ENCODE results near the gene KCNT1. TPM values are rescaled to one million over a fixed set of nuclear protein-coding genes. Genes with fewer than 3 reads are reported as not detected.

KCNT1 gene
- total RNA-seq, 2 experiments from 2014 or later, result 0.08 TPM; not detected in 1

DNA sequence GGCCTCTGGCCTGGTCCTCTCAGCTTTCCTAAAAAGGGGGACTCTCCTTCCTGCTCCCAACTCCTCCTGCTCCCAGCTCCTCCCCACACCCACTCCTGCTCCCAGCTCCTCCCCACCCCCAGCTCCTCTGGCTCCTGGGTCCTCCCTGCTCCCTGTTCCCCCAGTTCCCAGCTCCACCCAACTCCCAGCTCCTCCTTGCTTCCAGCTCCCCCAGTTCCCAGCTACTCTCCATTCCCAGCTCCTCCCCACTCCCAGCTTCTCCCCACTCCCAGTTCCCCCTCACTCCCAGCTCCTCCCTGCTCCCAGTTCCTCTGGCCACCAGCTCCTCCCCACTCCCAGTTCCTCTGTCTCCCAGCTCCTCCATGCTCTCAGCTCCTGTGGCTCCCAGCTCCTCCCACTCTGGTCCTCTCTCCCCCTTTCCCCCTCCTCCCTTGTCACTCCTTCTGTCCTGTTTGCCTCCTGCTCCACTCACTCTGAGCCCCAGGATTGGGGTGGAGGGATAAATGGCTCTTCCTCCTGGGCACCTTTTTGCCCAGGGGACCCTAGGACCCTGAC is 75.7 kb downstream of the KCNT1 start:
- CTCF ChIA-PET, result no interaction called here

DNA sequence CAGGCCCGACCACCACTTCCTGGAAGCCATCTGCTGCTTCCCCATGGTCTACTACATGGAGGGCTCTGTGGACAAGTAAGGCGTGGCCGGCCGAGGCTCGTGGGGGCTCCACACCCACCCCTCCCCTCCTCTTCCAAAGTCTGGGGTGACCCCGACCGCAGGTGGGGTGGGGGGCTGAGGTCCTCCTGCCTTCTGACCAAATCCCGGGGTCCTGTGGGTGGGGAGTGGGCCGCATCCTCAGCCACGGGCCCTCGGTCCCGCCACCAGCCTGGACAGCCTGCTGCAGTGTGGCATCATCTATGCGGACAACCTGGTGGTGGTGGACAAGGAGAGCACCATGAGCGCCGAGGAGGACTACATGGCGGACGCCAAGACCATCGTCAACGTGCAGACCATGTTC is 76.4 kb downstream of the KCNT1 start:
- DNase-seq, result no peak
- Mint-ChIP-seq H3K27ac (no peak overlapping the region), H3K4me3 (no peak overlapping the region), H3K27me3 (no peaks in the 10 kb centered on the region), H3K36me3 (ENCODE audit: low read depth) (no peaks in the 10 kb centered on the region), H3K9me3 (no peaks in the 10 kb centered on the region), H3K4me1 (no peaks in the 10 kb centered on the region)
- CTCF ChIA-PET, result no interaction called here
- POLR2A ChIA-PET, result no interaction called here

More for the DNA sequence above, 75.7 kb downstream of the KCNT1 start:
- Mint-ChIP-seq H3K36me3 (ENCODE audit: low read depth) (no peaks in the 10 kb centered on the region), H3K27ac (no peak overlapping the region), H3K4me3 (no peak overlapping the region), H3K27me3 (no peaks in the 10 kb centered on the region), H3K9me3 (no peaks in the 10 kb centered on the region), H3K4me1 (no peaks in the 10 kb centered on the region)
- POLR2A ChIA-PET, result no interaction called here
- no peak for DNase-seq

DNA sequence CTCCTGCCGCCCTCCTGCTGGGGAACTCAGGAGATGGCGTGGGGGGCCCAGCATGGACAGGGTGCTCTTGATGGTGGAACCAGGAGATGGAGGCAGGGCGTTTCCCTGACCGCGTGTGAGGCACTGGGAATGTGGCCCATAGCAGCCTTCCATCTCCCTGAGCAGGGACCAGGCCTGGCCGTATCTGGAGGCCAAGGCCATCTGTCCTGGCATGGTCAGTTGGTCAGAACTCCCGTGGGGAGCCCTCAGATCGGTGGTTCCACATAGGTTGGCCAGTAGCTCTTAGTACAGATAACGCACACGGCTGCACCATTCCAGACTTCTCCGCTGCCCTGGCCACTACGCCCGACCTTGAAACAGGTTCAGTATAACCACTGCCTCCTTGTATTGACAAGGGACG is 77.6 kb downstream of the KCNT1 start:
- ChIA-PET POLR2A (no interaction called here), CTCF (no interaction called here)
- Mint-ChIP-seq H3K4me1 (no peaks in the 10 kb centered on the region), H3K36me3 (ENCODE audit: low read depth) (no peaks in the 10 kb centered on the region), H3K27me3 (no peaks in the 10 kb centered on the region), H3K4me3 (no peak overlapping the region), H3K9me3 (no peaks in the 10 kb centered on the region), H3K27ac (no peak overlapping the region)
- DNase-seq, result no peak

DNA sequence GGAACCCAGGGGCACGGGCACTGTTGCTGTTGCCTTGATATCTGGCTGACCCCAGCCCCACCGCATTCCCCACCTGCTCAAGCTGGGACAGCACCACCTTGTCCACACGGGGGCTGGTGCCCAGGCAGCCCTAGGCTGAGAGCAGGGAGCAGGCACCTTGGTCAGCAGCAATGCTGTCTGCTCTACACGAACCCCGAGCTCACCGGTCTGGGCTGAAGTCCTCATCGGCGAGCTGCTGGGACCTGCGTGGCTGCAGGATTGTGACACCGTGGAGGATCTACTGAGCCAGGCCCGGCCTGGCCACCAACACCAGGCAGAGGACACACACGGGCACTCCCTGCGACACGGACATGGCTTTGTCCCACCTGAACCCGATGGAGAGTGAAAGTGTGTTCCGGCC is 78.1 kb downstream of the KCNT1 start:
- POLR2A ChIA-PET, result no interaction called here
- Mint-ChIP-seq H3K27ac (no peak overlapping the region), H3K9me3 (no peaks in the 10 kb centered on the region), H3K36me3 (ENCODE audit: low read depth) (no peaks in the 10 kb centered on the region), H3K4me1 (no peaks in the 10 kb centered on the region), H3K27me3 (no peaks in the 10 kb centered on the region), H3K4me3 (no peak overlapping the region)
- DNase-seq, result no peak
- CTCF ChIA-PET, result no interaction called here

DNA sequence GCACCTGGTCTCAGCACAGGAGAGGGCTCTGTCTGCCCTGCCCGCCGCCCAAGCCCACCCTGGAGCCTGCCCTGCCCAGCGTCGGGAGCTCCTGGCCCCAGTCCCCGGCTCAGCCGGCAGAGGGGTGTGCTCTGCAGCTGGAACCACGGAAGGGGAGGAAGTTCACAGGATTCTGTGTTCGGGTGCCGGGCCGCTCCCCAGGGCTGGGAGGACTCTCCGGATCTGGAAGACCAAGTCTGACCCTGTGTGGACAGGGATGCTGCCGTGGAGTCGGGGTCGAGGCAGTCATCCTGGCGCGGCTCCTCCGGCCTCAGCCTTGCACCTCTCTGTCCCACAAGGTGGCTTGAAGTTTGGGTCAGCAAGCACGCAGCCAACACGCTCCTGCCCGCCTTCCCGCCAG is 78.6 kb downstream of the KCNT1 start:
- POLR2A ChIA-PET, result no interaction called here
- no peak overlapping the region for H3K4me3 Mint-ChIP-seq
- DNase-seq, result no peak
- CTCF ChIA-PET, result no interaction called here
- H3K27ac Mint-ChIP-seq, result no peak overlapping the region
- H3K27me3 Mint-ChIP-seq, result no peaks in the 10 kb centered on the region
- no peaks in the 10 kb centered on the region for H3K4me1 Mint-ChIP-seq
- H3K36me3 Mint-ChIP-seq (ENCODE audit: low read depth), result no peaks in the 10 kb centered on the region
- H3K9me3 Mint-ChIP-seq, result no peaks in the 10 kb centered on the region

DNA sequence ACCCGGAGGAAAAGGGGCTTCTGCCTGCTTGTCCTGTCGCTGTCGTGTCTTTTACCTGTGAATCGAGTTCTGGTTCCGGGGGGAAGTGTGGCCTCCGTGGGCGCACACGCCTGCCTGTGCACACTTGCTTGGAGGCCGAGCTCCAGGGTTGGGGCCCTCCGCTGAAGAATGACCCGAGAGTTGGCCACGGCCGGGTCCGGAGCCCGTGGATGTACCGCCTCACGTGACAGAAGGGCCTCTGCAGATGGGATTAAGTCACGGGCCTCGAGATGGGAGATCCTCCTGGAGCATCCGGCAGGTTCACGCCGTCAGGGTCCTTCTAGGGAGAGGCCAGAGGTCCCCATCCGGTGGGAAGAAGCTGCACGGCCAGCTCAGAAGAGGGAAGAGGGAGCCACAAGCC is 81.0 kb downstream of the KCNT1 start:
- H3K4me3 Mint-ChIP-seq, result no peak overlapping the region

DNA sequence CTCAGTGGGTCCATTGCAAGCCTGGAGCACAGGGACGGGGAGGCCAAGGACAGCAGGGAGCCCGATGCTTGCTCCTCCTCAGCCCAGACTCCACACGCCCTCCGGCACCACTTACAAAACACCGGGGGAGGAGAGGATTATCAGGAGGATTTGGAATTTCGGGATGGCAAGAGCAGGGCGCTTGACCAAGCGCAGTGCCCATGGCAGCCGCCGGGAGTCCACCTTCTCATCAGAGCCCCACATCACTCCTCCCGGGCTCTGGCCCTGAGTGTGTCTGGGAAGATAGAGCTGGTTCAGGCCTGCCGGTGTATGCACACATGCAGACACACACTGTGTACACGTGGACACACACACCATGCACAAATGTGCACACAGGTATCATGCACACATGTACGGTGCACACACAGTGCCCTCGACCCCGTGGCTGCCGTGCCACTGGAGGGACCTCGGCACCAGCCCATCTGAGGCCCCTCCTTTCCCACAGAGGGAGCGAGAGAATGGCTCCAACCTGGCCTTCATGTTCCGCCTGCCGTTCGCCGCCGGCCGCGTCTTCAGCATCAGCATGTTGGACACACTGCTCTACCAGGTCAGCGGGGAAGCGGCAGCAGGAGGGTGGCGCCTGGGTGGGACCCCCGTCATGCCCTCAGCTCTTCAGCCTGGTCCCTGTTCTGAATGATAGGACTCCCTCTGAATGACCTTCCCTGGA is 81.7 kb downstream of the KCNT1 start:
- no peak overlapping the region for H3K27ac Mint-ChIP-seq
- no peak overlapping the region for H3K4me3 Mint-ChIP-seq
- H3K4me1 Mint-ChIP-seq, result no peaks in the 10 kb centered on the region
- H3K36me3 Mint-ChIP-seq (ENCODE audit: low read depth), result no peaks in the 10 kb centered on the region
- no peaks in the 10 kb centered on the region for H3K27me3 Mint-ChIP-seq
- no peak for DNase-seq
- POLR2A ChIA-PET, result no interaction called here
- H3K9me3 Mint-ChIP-seq, result no peaks in the 10 kb centered on the region
- CTCF ChIA-PET, result no interaction called here

More for the DNA sequence above, 81.0 kb downstream of the KCNT1 start:
- POLR2A ChIA-PET, result no interaction called here
- H3K36me3 Mint-ChIP-seq (ENCODE audit: low read depth), result no peaks in the 10 kb centered on the region
- no peaks in the 10 kb centered on the region for H3K27me3 Mint-ChIP-seq
- H3K4me1 Mint-ChIP-seq, result no peaks in the 10 kb centered on the region
- H3K27ac Mint-ChIP-seq, result no peak overlapping the region
- H3K9me3 Mint-ChIP-seq, result no peaks in the 10 kb centered on the region
- CTCF ChIA-PET, result no interaction called here
- DNase-seq, result no peak

DNA sequence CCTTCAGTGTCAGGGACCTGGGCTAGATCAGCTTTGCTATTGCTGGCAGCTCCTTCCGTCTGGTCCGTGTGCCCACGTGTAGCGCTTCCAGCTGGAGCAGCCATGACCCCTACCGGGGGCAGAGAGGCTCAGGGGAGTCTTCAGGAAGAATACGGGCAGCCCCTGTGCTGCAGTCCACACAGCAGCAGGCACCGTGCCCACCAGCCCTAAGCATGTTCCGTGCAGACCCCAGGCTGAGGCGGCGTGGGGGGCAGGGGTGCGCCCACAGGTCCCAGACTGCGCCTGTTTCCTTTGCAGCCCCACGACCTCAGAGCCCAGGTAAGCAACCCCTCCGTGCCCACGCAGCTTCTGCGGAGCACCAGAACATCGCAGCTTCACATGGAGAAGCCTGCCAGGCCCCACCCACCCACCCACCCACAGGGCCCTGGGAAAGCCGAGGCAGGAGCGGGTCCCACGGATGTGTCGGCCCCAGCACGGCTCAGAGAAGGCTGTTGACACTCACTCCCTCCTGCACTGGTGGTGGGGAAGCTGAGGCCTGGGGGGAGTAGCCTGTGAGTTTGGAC is 83.1 kb downstream of the KCNT1 start:
- no peak for DNase-seq
- ChIA-PET CTCF (no interaction called here), POLR2A (no interaction called here)
- Mint-ChIP-seq H3K4me3 (no peak overlapping the region), H3K4me1 (no peaks in the 10 kb centered on the region), H3K9me3 (no peaks in the 10 kb centered on the region), H3K27ac (no peak overlapping the region), H3K27me3 (no peaks in the 10 kb centered on the region), H3K36me3 (ENCODE audit: low read depth) (no peaks in the 10 kb centered on the region)

DNA sequence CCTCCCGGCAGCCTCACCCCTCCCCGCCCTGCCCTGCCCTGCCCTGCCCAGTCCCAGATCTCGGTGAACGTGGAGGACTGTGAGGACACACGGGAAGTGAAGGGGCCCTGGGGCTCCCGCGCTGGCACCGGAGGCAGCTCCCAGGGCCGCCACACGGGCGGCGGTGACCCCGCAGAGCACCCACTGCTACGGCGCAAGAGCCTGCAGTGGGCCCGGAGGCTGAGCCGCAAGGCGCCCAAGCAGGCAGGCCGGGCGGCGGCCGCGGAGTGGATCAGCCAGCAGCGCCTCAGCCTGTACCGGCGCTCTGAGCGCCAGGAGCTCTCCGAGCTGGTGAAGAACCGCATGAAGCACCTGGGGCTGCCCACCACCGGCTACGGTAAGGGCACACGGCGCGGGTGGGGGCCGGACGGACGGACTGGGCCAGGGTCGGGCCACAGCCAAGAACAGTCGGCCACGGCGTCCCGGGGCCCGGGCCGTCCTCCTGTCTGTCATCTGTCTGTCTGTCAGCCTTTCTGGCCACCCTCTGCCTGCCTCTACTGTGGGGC is 84.2 kb downstream of the KCNT1 start:
- no peak overlapping the region for H3K4me3 Mint-ChIP-seq
- CTCF ChIA-PET, result no interaction called here

DNA sequence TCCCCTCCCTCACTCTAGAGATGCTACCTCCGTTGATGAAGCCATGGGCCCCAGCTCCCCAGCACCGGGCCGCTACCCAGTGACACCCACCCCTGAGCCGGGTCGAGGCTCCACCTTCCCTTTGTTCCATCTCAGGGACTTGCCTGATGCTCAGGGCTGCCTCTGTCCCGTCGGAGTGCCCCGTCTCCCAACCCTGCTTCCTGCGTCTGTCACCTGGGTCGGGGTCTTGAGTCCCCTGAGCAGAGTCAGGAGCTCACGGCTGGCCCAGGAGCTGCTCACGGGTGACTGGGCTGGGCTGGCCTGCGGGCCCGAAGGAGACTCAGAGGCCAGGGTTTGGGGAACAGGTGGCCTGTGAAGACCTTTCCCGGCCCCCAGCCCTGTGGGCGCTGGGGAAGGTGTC is 85.3 kb downstream of the KCNT1 start:
- Mint-ChIP-seq H3K36me3 (ENCODE audit: low read depth) (no peaks in the 10 kb centered on the region), H3K27ac (no peak overlapping the region), H3K9me3 (no peaks in the 10 kb centered on the region), H3K27me3 (no peaks in the 10 kb centered on the region), H3K4me3 (no peak overlapping the region), H3K4me1 (no peaks in the 10 kb centered on the region)
- no peak for DNase-seq
- POLR2A ChIA-PET, result no interaction called here
- CTCF ChIA-PET, result interaction anchor here (0.6 kb wide), 1 partner anchor 32 kb away, joined by 4 read pairs; no protein-coding TSS in a partner anchor

More for the DNA sequence above, 84.2 kb downstream of the KCNT1 start:
- no peaks in the 10 kb centered on the region for H3K27me3 Mint-ChIP-seq
- DNase-seq, result no peak
- H3K27ac Mint-ChIP-seq, result no peak overlapping the region
- H3K9me3 Mint-ChIP-seq, result no peaks in the 10 kb centered on the region
- no peaks in the 10 kb centered on the region for H3K36me3 Mint-ChIP-seq (ENCODE audit: low read depth)
- POLR2A ChIA-PET, result no interaction called here
- no peaks in the 10 kb centered on the region for H3K4me1 Mint-ChIP-seq

DNA sequence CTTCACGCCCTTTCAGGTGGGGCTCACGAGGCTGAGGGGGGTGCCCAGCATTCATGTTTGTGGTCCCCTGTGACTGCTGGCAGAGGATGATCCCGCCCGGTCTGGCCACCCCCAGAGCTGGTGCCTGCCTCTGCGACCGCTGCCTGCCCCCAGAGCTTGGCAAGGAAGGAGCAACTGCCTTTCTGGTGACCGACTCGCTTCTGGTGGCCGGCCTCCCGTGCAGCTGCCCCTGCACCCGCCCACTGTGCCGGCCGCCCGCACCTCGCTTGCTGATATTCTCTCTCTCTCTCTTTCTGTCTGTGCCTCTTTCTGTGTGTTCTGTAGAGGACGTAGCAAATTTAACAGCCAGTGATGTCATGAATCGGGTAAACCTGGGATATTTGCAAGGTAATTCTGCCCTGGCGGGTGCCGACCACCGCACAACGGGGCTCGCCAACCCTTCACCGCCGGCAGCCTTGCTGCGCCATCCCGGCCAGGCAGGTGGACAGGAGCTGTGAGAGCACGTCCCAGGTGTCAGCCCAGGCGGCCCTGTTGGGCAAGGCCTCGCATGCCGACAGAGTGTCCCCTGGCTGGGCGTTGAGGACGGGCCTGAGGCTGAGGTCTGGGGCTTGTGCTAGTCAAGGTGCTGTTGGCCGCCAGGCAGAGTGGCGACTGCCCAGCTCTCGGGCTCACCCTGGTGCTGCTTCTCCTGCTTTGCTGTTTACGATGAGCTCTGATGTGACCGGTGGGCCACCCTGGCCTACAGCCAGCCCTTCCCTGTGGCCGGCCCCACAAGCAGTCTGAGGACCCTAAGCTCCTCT is 86.0 kb downstream of the KCNT1 start:
- H3K36me3 Mint-ChIP-seq (ENCODE audit: low read depth), result no peaks in the 10 kb centered on the region
- CTCF ChIA-PET, result no interaction called here
- H3K9me3 Mint-ChIP-seq, result no peaks in the 10 kb centered on the region
- no peak overlapping the region for H3K27ac Mint-ChIP-seq
- POLR2A ChIA-PET, result no interaction called here
- H3K27me3 Mint-ChIP-seq, result no peaks in the 10 kb centered on the region
- H3K4me1 Mint-ChIP-seq, result no peaks in the 10 kb centered on the region
- H3K4me3 Mint-ChIP-seq, result no peak overlapping the region
- no peak for DNase-seq

DNA sequence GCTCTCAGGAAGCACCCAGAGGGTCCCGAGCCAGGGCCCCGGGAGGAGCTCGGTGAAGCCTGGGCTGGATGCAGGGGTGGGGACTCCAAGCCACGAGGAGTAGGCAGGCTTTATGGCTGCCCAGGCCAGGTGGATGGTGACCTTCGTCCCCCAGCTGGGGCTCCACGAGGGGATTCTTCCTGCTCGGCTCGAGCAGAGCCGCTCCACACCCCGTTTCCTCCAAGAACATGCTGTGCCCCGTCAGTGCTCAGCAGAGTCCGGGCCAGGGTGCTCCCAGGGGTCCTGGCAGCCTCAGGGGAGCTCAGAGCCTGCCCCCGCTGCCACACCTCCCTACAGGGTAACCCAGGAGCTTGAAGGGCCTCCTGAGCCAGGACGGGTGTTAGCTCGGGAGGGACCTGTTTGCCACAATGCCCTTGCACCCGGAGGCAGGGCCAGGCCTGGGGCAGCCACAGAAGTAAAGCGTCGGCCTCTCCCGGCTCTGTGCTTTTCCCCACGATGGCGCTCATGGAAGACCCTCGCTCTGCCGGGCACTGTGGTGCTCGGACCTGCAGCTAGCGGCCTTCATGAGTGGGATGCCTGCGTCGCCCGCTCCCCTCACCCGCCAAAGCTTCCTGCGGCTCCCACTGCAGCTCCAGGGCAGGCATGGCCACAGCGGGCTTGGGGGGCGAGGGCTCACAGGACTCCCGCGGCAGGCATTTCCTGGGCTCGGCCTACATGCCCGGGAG is 86.8 kb downstream of the KCNT1 start:
- Mint-ChIP-seq H3K9me3 (no peaks in the 10 kb centered on the region), H3K27ac (no peak overlapping the region), H3K36me3 (ENCODE audit: low read depth) (no peaks in the 10 kb centered on the region), H3K4me3 (no peak overlapping the region), H3K4me1 (no peaks in the 10 kb centered on the region), H3K27me3 (no peaks in the 10 kb centered on the region)
- DNase-seq, result no peak
- CTCF ChIA-PET, result no interaction called here
- POLR2A ChIA-PET, result no interaction called here

DNA sequence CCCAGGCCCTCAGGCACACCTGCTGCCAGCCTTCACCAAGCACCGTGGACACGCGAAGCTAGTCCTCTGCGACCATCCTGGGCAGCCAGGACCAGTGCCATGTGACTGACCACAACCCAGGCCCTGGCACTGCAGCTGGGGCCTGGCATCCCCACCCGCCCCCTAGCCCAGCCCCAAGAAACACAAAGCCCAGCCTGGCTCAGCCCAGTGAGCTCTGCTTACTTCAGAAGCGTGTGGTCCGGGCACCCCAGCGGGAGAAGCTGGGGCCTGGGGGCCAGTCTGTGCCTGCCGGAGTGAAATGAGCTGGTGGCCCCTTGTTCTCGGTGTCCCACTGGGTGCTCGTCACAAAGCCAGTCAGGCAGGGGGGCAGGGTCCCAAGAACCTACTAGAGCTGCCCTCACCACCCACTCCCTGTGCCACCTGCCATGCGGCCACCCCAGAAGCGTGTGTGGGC is 87.9 kb downstream of the KCNT1 start:
- POLR2A ChIA-PET, result no interaction called here
- no peaks in the 10 kb centered on the region for H3K27me3 Mint-ChIP-seq
- CTCF ChIA-PET, result no interaction called here
- H3K27ac Mint-ChIP-seq, result no peak overlapping the region
- no peaks in the 10 kb centered on the region for H3K36me3 Mint-ChIP-seq (ENCODE audit: low read depth)
- no peaks in the 10 kb centered on the region for H3K9me3 Mint-ChIP-seq
- no peak overlapping the region for H3K4me3 Mint-ChIP-seq
- H3K4me1 Mint-ChIP-seq, result no peaks in the 10 kb centered on the region
- DNase-seq, result no peak

All from activated CD4-positive, alpha-beta memory T cell treated with anti-CD3 and anti-CD28 coated beads, Interleukin-2, amount 10 ng/mL, durations not matched to agents 7 days and 5 days (primary cell).